ENCODE measurements around the gene TMEM272. TPM values are rescaled to one million over a fixed set of nuclear protein-coding genes. Genes with fewer than 3 reads are reported as not detected.

Gene TMEM272
- total RNA-seq, 1 donor from 2014 or later, result 2.9 TPM

- Mint-ChIP-seq H3K4me3 (no peak overlapping the region), H3K4me1 (peaks cover 9% of the 10 kb centered on the region), H3K27me3 (ENCODE audit: low read depth) (no peaks in the 10 kb centered on the region), H3K9me3 (no peaks in the 10 kb centered on the region), H3K36me3 (peaks cover 2% of the 10 kb centered on the region), H3K27ac (no peak overlapping the region)
- TF ChIP-seq, protein P1, sequence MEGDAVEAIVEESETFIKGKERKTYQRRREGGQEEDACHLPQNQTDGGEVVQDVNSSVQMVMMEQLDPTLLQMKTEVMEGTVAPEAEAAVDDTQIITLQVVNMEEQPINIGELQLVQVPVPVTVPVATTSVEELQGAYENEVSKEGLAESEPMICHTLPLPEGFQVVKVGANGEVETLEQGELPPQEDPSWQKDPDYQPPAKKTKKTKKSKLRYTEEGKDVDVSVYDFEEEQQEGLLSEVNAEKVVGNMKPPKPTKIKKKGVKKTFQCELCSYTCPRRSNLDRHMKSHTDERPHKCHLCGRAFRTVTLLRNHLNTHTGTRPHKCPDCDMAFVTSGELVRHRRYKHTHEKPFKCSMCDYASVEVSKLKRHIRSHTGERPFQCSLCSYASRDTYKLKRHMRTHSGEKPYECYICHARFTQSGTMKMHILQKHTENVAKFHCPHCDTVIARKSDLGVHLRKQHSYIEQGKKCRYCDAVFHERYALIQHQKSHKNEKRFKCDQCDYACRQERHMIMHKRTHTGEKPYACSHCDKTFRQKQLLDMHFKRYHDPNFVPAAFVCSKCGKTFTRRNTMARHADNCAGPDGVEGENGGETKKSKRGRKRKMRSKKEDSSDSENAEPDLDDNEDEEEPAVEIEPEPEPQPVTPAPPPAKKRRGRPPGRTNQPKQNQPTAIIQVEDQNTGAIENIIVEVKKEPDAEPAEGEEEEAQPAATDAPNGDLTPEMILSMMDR (IDR thresholded peaks at IDR 0.05; ENCODE audit: unreplicated experiment), result no peak
- DNase-seq (ENCODE audit: low spot score in 2 of 2, unreplicated experiment in 2 of 2), result no peak
Observed at GRCh38 chr13:51767100-51767499, 77.9 kb downstream of the TMEM272 start.

DNA sequence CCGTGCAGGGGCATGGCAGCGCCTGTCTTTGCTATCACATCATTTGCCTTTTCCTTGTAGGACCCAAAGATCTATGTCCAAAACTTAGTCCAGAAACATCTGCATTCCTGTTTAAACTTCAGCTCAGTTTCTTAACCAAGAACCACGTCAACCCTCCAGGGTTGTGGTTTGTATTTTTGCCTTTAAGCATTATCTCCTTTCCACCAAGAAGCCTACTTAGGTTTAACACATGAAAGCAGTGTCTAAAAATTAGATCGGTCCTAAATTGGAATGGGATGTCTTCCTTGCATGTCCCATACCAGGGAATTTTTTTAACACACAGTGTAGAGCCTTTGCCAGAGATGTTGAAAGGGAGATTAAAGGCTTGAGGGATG, 79.8 kb downstream of the TMEM272 start:
- TF ChIP-seq, protein P1 (IDR thresholded peaks at IDR 0.05; ENCODE audit: unreplicated experiment), result no peak
- no peak for DNase-seq (ENCODE audit: low spot score in 2 of 2, unreplicated experiment in 2 of 2)

GRCh38 chr13:51764184-51765141, 80.5 kb downstream of the TMEM272 start:
- H3K36me3 Mint-ChIP-seq, result peaks cover 1% of the 10 kb centered on the region
- no peaks in the 10 kb centered on the region for H3K9me3 Mint-ChIP-seq
- no peak overlapping the region for H3K4me3 Mint-ChIP-seq
- TF ChIP-seq, protein P1 (IDR thresholded peaks at IDR 0.05; ENCODE audit: unreplicated experiment), result no peak
- H3K4me1 Mint-ChIP-seq, result peaks cover 9% of the 10 kb centered on the region
- no peak for DNase-seq (ENCODE audit: low spot score in 2 of 2, unreplicated experiment in 2 of 2)
- H3K27me3 Mint-ChIP-seq (ENCODE audit: low read depth), result no peaks in the 10 kb centered on the region
- H3K27ac Mint-ChIP-seq, result no peak overlapping the region

More for the DNA sequence above, 79.8 kb downstream of the TMEM272 start:
- H3K9me3 Mint-ChIP-seq, result no peaks in the 10 kb centered on the region
- H3K4me3 Mint-ChIP-seq, result no peak overlapping the region
- H3K27ac Mint-ChIP-seq, result no peak overlapping the region
- peaks cover 9% of the 10 kb centered on the region for H3K4me1 Mint-ChIP-seq
- H3K27me3 Mint-ChIP-seq (ENCODE audit: low read depth), result no peaks in the 10 kb centered on the region
- H3K36me3 Mint-ChIP-seq, result peaks cover 1% of the 10 kb centered on the region

DNA sequence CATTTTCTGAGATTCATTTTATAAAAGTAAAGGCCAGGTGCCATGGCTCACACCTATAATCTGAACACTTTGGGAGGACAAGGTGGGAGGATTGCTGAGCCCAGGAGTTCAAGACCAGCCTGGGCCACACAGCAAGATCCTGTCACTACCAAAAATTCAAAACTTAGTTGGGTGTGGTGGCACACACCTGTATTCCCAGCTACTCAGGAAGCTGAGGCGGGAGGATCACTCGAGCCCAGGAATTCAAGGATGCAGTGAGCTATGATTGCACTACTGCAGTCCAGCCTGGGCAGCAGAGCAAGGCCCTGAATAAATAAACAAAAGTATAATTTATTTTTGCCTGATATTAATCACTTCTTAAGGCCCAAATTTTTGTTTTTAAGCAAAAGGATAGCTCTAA, 81.5 kb downstream of the TMEM272 start:
- H3K27ac Mint-ChIP-seq, result peak overlapping the region; percentile 2
- no peaks in the 10 kb centered on the region for H3K27me3 Mint-ChIP-seq (ENCODE audit: low read depth)
- no peak overlapping the region for H3K4me3 Mint-ChIP-seq
- no peak for DNase-seq (ENCODE audit: low spot score in 2 of 2, unreplicated experiment in 2 of 2)
- peaks cover 9% of the 10 kb centered on the region for H3K4me1 Mint-ChIP-seq
- H3K9me3 Mint-ChIP-seq, result no peaks in the 10 kb centered on the region
- peaks cover 1% of the 10 kb centered on the region for H3K36me3 Mint-ChIP-seq
- TF ChIP-seq, protein P1 (IDR thresholded peaks at IDR 0.05; ENCODE audit: unreplicated experiment), result no peak

Other genes with a start within 250 kb of the TMEM272 start
- 14.4 to 17.3 TPM (median 16.0 TPM) in 3 replicates for gene DHRS12, start 41.0 kb downstream of the TMEM272 start, total RNA-seq
- not detected in 3 replicates for gene CCDC70, start 16.8 kb upstream of the TMEM272 start, total RNA-seq
- 133 to 142 TPM (median 137 TPM) in 3 replicates for gene ATP7B, start 166.3 kb upstream of the TMEM272 start, total RNA-seq
- 65.7 to 68.7 TPM (median 66.2 TPM) in 3 replicates for gene ALG11, start 167.2 kb upstream of the TMEM272 start, total RNA-seq
- gene UTP14C, start 179.5 kb upstream of the TMEM272 start, total RNA-seq, result 24.8 to 27.1 TPM (median 25.3 TPM) in 3 replicates